Epithelial cell of alveolus of lung (primary cell): ENCODE results near the gene SPACA7. TPM values are rescaled to one million over a fixed set of nuclear protein-coding genes. Genes with fewer than 3 reads are reported as not detected.

Source experiments
- total RNA-seq: library from RNA; depleted of rRNA; stranded (reverse); fragments of >200 nt; gene quantifications from 2 replicates; pipeline ENCODE4 v1.2.1, GENCODE V29; 2015

SPACA7 gene
- not detected in 2 replicates for total RNA-seq

GRCh38 chr13:112376050-112376681 lies at the start of gene SPACA7:
Gene SPACA7, plus strand, starts transcription at chr13:112376355. Its CDS starts 31 bp downstream, at chr13:112376386.

Other genes starting within 250 kb of the SPACA7 start
- gene TUBGCP3, start 211.8 kb downstream of the SPACA7 start, total RNA-seq, result 11.4 and 17.1 TPM in 2 replicates